PFSK-1 (cell line): ENCODE measurements around the gene SHROOM1.

Source experiments
- FOXP2 ChIP-seq: optimal IDR thresholded peaks from 2 replicates; pipeline ENCODE3; 2011; ENCODE audit warnings: borderline replicate concordance, control low read depth, inconsistent platforms; ENCODE audit not compliant: insufficient read depth; ENCODE audit errors: extremely low read length, extremely low read depth
- POLR2AphosphoS5 ChIP-seq: IDR thresholded peaks from 2 replicates; pipeline ENCODE4 v1.6.1; 2012; ENCODE audit warnings: low read depth, mild to moderate bottlenecking, control low read depth, low read length, moderate library complexity
- REST ChIP-seq, 2 experiments: IDR thresholded peaks; 2 replicates each; pipeline versions ENCODE4 v1.6.1 to v1.8.0; 2011 to 2012; ENCODE audit warnings: low read depth in 2 of 2, low read length in 2 of 2, control low read depth in 1 of 2, inconsistent platforms in 1 of 2, mild to moderate bottlenecking in 1 of 2, moderate library complexity in 1 of 2; ENCODE audit not compliant: insufficient read depth in 1 of 2
- SIN3A ChIP-seq: IDR thresholded peaks from 2 replicates; pipeline ENCODE4 v1.6.1; 2012; ENCODE audit warnings: mild to moderate bottlenecking, low read length, moderate library complexity, borderline replicate concordance; ENCODE audit not compliant: insufficient read depth
- TAF1 ChIP-seq: IDR thresholded peaks from 2 replicates; pipeline ENCODE4 v1.6.1; 2012; ENCODE audit warnings: low read length, control low read depth, borderline replicate concordance; ENCODE audit not compliant: insufficient read depth

The SHROOM1 gene

GRCh38 chr5:132814503-132815294 lies 15.7 kb downstream of the SHROOM1 start:
- no peak for TF ChIP-seq POLR2AphosphoS5
- no peak for TF ChIP-seq REST (IDR thresholded peaks at IDR 0.05; ENCODE audit: insufficient read depth in 1 of 2, low read depth in 2 of 2, low read length in 2 of 2)
- TF ChIP-seq FOXP2, result no peak
- TF ChIP-seq TAF1, result no peak
- no peak for TF ChIP-seq SIN3A

GRCh38 chr5:132813599-132814502 lies 16.6 kb downstream of the SHROOM1 start:
- TF ChIP-seq TAF1 (no peak), REST (IDR thresholded peaks at IDR 0.05; ENCODE audit: insufficient read depth in 1 of 2, low read depth in 2 of 2, low read length in 2 of 2) (no peak), FOXP2 (no peak), POLR2AphosphoS5 (no peak), SIN3A (no peak)

- no peak for TF ChIP-seq TAF1
- no peak for TF ChIP-seq REST (IDR thresholded peaks at IDR 0.05; ENCODE audit: insufficient read depth in 1 of 2, low read depth in 2 of 2, low read length in 2 of 2)
- no peak for TF ChIP-seq FOXP2
- no peak for TF ChIP-seq POLR2AphosphoS5
- no peak for TF ChIP-seq SIN3A
Measured at GRCh38 chr5:132812781-132813598, 17.5 kb downstream of the SHROOM1 start, which contains the start of gene SOWAHA. Gene SOWAHA (plus strand): TSS chr5:132813302. CDS start chr5:132813622, 320 bp downstream.

GRCh38 chr5:132812123-132812765 lies 18.2 kb downstream of the SHROOM1 start:
- TF ChIP-seq REST (IDR thresholded peaks at IDR 0.05; ENCODE audit: insufficient read depth in 1 of 2, low read depth in 2 of 2, low read length in 2 of 2) (no peak), TAF1 (no peak)
